HG02588 (cell line): Measurements from ENCODE around the gene CRTC3.
"Not testable (repeated sequence)": the region's sequence is repeated elsewhere in the genome, so short reads cannot be mapped to it uniquely, and the experiment has no call there.

Source experiments
- ATAC-seq: cut with Tn5 transposase; IDR thresholded peaks from one replicate; pipeline ENCODE4 v1.9.1; 2021; ENCODE audit warnings: mild to moderate bottlenecking, moderate library complexity; ENCODE audit not compliant: unreplicated experiment

The CRTC3 gene

GRCh38 chr15:90645873-90646575 is 116.3 kb downstream of the CRTC3 start:
- no peak for ATAC-seq

- ATAC-seq, result no peak
Measured at GRCh38 chr15:90646662-90647305, 117.1 kb downstream of the CRTC3 start.

DNA sequence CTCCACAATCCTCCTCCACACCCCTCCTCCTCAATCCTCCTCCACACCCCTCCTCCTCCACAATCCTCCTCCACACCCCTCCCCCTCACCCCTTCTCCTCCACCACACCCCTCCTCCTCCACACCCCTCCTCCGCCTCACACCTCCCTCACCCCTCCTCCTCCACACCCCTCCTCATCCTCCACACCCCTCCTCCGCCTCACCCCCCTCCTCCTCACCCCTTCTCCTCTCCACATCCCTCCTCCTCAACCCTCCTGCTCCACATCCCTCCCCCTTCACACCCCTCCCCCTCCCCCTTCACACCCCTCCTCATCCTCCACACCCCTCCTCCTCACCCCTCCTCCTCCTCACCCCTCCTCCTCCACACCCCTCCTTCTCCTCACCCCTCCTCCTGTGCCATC is 117.6 kb downstream of the CRTC3 start:
- ATAC-seq, result no peak

GRCh38 chr15:90648137-90649070 is 118.7 kb downstream of the CRTC3 start:
- no peak for ATAC-seq

DNA sequence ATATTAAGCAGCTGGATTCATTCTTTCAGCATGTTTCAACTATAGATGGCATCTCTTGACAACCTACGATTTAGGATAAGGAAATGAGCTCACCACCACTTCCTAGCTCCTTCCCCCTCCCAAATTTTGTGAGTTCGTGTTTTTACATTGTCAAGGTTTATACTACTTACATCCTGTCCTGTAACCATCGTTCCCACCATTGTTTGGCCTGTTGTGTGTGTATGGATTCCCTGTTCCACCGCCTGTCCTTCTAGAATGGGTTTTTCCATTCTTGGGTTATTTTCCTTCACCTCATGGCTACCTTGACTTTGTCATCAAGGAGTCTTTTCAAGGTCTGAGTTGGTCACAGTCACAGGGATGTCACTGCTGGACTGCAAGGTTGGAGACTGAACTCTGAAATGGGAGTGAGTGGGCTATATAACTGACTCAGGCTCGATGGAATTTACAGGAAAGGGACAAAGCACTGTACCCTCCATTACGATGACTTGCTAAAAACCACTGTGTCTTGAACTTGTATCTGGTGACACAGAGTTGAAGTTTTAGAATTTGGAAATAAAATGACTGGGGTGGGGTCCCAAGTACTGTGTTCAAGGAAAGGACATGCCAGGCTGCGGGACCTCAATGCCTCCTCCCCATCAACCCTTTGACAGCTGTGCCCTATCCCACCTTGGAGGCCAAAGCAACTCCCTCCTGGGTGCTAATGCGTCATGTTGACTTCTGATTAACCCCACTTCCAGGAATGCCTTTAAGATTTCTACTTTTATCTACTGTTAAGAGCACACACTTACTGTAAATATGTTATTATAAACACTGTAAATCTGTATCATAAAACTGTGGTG is 120.6 kb downstream of the CRTC3 start:
- no peak for ATAC-seq

GRCh38 chr15:90650956-90651689 is 121.4 kb downstream of the CRTC3 start:
- ATAC-seq, result no peak

- no peak for ATAC-seq
Measured at GRCh38 chr15:90654233-90655136, 124.8 kb downstream of the CRTC3 start.

DNA sequence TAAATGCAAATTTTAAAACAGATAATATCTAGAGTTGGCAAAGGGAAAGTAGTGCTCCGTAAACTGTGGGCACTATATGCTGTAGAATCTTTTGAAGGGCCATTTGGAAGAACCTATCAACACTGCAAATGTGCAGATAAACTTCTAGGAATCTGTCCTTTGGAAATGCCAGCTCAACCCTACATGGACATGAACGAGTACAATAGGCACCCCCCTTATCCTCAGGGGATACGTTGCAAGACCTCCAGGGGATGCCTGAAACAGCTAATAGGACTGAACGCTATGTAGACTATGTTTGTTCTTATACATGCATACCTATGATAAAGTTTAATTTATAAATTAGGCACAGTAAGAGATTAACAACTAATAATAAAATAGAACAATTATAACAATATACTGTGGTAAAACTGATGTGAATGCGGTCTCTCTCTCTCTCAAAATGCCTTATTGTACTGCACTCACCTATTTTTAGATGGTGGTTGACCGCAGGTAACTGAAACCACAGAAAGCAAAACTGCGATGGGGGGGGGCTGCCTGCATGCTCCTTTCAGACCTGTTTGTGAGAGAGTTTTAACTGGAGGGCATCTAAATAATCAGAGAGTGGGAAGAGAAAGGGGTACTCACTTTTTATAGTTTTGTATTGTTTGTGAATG is 127.9 kb downstream of the CRTC3 start:
- ATAC-seq, result not testable (repeated sequence)

- ATAC-seq, result no peak
Measured at GRCh38 chr15:90659481-90659880, 129.8 kb downstream of the CRTC3 start.

DNA sequence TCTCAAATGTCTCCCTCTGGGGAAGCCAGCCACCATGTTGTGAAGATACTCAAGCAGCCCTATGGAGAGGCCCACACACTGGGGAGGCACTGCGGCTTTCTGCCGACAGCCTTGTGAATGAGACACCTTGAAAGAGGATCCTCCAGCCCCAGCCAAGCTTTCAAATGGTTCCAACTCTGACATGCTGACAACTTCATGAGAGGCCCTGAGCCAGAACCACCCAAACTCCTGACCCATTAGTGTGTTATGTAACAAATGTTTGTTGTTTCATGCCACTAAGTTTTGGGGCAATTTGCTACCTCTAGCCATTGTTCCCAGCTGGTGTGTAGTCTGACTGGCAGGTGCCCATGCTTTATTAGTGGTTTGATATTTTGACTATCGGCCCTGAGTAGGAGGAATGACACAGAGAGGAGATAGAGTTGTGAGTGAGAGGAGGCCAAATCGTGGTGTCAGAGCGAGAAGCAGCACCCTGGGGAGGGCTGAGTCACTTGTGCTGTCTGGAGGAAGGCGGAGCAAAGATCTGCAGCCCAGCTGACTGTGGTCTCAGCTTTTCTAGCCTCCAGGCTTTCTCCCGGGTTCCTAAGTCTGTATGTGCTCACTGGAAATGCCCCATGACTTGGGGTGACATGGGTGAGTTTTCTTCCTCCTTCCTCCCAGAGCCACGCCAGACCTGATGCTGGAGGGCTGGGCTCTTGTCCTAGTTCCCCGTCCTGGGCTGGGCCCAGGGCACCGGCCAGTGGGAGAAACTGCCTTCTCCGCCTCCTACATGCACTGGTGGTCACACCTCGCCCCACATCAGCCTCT is 130.7 kb downstream of the CRTC3 start:
- peak; percentile 58 for ATAC-seq

DNA sequence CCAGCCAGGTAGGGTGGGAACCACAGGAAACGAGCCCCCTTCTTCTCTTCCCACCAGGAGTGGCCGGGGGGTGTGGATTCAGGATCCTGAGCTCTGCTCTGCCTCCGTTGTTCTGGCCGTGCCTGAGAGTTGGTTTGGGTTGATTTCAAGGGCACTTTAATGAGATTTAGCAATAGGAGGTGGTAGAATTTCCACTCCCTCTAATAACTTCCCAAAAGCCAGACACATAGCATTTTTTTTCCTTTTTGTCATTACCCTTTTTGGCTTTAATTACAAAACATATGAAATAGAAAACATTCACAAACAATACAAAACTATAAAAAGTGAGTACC is 131.2 kb downstream of the CRTC3 start:
- ATAC-seq, result not testable (repeated sequence)

DNA sequence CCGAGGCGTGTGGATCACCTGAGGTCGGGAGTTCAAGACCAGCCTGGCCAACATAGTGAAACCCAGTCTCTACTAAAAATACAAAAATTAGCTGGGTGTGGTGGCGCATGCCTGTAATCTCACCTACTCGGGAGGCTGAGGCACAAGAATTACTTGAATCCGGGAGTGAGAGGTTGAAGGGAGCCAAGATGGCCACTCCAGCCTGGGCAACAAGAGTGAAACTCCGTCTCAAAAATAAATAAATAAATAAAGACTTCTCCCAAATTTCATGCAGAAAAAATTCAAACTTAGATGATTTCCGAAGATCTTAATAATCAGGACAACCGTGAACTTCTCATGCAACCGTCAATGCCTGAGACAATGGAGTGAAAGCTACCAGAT is 134.3 kb downstream of the CRTC3 start:
- ATAC-seq, result not testable (repeated sequence)

GRCh38 chr15:90664650-90665287 is 135.0 kb downstream of the CRTC3 start:
- no peak for ATAC-seq

GRCh38 chr15:90665288-90666134 is 135.8 kb downstream of the CRTC3 start:
- ATAC-seq, result peak; percentile 58

- ATAC-seq, result no peak
Measured at GRCh38 chr15:90666135-90666909, 136.6 kb downstream of the CRTC3 start.
